ENCODE results near the gene DISC1. TPM values are rescaled to one million over a fixed set of nuclear protein-coding genes. Genes with fewer than 3 reads are reported as not detected.

Gene DISC1
- polyA plus RNA-seq, 1 donor = 6.3 TPM

- DNase-seq (ENCODE audit: low read depth) = peak; percentile 16
These were observed 187.4 kb downstream of the DISC1 start for GRCh38 chr1:231814021-231814420.

- no peak for DNase-seq (ENCODE audit: low read depth)
These were observed 187.9 kb downstream of the DISC1 start for GRCh38 chr1:231814521-231814920.

GRCh38 chr1:231817801-231818200 is 191.2 kb downstream of the DISC1 start:
- no peak for DNase-seq (ENCODE audit: low read depth)

- peak; percentile 39 for DNase-seq (ENCODE audit: low read depth)
These were observed 191.7 kb downstream of the DISC1 start for GRCh38 chr1:231818337-231818736.

GRCh38 chr1:231821281-231821680 is 194.7 kb downstream of the DISC1 start:
- no peak for DNase-seq (ENCODE audit: low read depth)

- no peak for DNase-seq (ENCODE audit: low read depth)
These were observed 195.5 kb downstream of the DISC1 start for GRCh38 chr1:231822041-231822440.

GRCh38 chr1:231826566-231826965 is 200.0 kb downstream of the DISC1 start:
- no peak for DNase-seq (ENCODE audit: low read depth)

GRCh38 chr1:231827337-231828105 is 200.9 kb downstream of the DISC1 start:
- no peak for DNase-seq (ENCODE audit: low read depth)

GRCh38 chr1:231828182-231828920 is 201.8 kb downstream of the DISC1 start:
- no peak for DNase-seq (ENCODE audit: low read depth)

- DNase-seq (ENCODE audit: low read depth) = no peak
These were observed 202.7 kb downstream of the DISC1 start for GRCh38 chr1:231829332-231829731.

GRCh38 chr1:231836227-231836893 is 209.8 kb downstream of the DISC1 start:
- DNase-seq (ENCODE audit: low read depth) = no peak

GRCh38 chr1:231838521-231838920 is 211.9 kb downstream of the DISC1 start:
- DNase-seq (ENCODE audit: low read depth) = no peak

- no peak for DNase-seq (ENCODE audit: low read depth)
These were observed 213.4 kb downstream of the DISC1 start for GRCh38 chr1:231839999-231840398.

- DNase-seq (ENCODE audit: low read depth) = no peak
These were observed 215.2 kb downstream of the DISC1 start for GRCh38 chr1:231841616-231842344.

GRCh38 chr1:231842441-231842840 is 215.9 kb downstream of the DISC1 start:
- DNase-seq (ENCODE audit: low read depth) = no peak

GRCh38 chr1:231844986-231845502 is 218.5 kb downstream of the DISC1 start:
- no peak for DNase-seq (ENCODE audit: low read depth)

GRCh38 chr1:231847612-231848397 is 221.2 kb downstream of the DISC1 start:
- no peak for DNase-seq (ENCODE audit: low read depth)

GRCh38 chr1:231849981-231850380 is 223.4 kb downstream of the DISC1 start:
- no peak for DNase-seq (ENCODE audit: low read depth)

- no peak for DNase-seq (ENCODE audit: low read depth)
These were observed 224.2 kb downstream of the DISC1 start for GRCh38 chr1:231850786-231851185.

- DNase-seq (ENCODE audit: low read depth) = no peak
These were observed 227.1 kb downstream of the DISC1 start for GRCh38 chr1:231853588-231854207.
